HG03025 (cell line): ENCODE data around the gene NPTXR.
"Not testable (repeated sequence)": the region's sequence is repeated elsewhere in the genome, so short reads cannot be mapped to it uniquely, and the experiment has no call there.

Experiments
- ATAC-seq: cut with Tn5 transposase; IDR thresholded peaks from one replicate; pipeline ENCODE4 v1.9.1; 2021; ENCODE audit warnings: mild to moderate bottlenecking, moderate library complexity; ENCODE audit not compliant: unreplicated experiment, low FRiP score

The NPTXR gene

GRCh38 chr22:38832005-38832978 is 11.5 kb downstream of the NPTXR start:
- ATAC-seq: no peak

- no peak for ATAC-seq
These were observed 12.5 kb downstream of the NPTXR start for GRCh38 chr22:38831166-38831945.

- ATAC-seq: no peak
These were observed 13.1 kb downstream of the NPTXR start for GRCh38 chr22:38830845-38831108.

- no peak for ATAC-seq
These were observed 13.6 kb downstream of the NPTXR start for GRCh38 chr22:38830026-38830844.

GRCh38 chr22:38829485-38829884 is 14.3 kb downstream of the NPTXR start:
- ATAC-seq: no peak

- ATAC-seq: no peak
These were observed 15.1 kb downstream of the NPTXR start for GRCh38 chr22:38828616-38829205.

GRCh38 chr22:38828191-38828590 is 15.6 kb downstream of the NPTXR start:
- ATAC-seq: no peak

- no peak for ATAC-seq
These were observed 16.3 kb downstream of the NPTXR start for GRCh38 chr22:38827510-38827909.

- ATAC-seq: no peak
These were observed 17.0 kb downstream of the NPTXR start for GRCh38 chr22:38826801-38827200.

- ATAC-seq: no peak
These were observed 17.4 kb downstream of the NPTXR start for GRCh38 chr22:38826386-38826785.

GRCh38 chr22:38824585-38824984 is 19.2 kb downstream of the NPTXR start:
- no peak for ATAC-seq

GRCh38 chr22:38823637-38824036 is 20.2 kb downstream of the NPTXR start:
- ATAC-seq: no peak

- ATAC-seq: no peak
These were observed 20.8 kb downstream of the NPTXR start for GRCh38 chr22:38823076-38823475.

- no peak for ATAC-seq
These were observed 23.8 kb downstream of the NPTXR start for GRCh38 chr22:38820020-38820419.

- ATAC-seq: no peak
These were observed 24.4 kb downstream of the NPTXR start for GRCh38 chr22:38819387-38819940.

GRCh38 chr22:38817196-38817595 is 26.6 kb downstream of the NPTXR start:
- ATAC-seq: no peak

GRCh38 chr22:38815842-38816241 is 28.0 kb downstream of the NPTXR start:
- no peak for ATAC-seq

GRCh38 chr22:38811241-38811640 is 32.6 kb downstream of the NPTXR start:
- no peak for ATAC-seq

GRCh38 chr22:38805041-38805593 is 38.7 kb downstream of the NPTXR start:
- ATAC-seq: not testable (repeated sequence)

GRCh38 chr22:38802671-38803121 is 41.1 kb downstream of the NPTXR start:
- no peak for ATAC-seq
